ENCODE measurements around the gene DUSP7. TPM values are rescaled to one million over a fixed set of nuclear protein-coding genes. Genes with fewer than 3 reads are reported as not detected.

The DUSP7 gene
- total RNA-seq, 1 donor from 2014 or later: 25.2 TPM

DNA sequence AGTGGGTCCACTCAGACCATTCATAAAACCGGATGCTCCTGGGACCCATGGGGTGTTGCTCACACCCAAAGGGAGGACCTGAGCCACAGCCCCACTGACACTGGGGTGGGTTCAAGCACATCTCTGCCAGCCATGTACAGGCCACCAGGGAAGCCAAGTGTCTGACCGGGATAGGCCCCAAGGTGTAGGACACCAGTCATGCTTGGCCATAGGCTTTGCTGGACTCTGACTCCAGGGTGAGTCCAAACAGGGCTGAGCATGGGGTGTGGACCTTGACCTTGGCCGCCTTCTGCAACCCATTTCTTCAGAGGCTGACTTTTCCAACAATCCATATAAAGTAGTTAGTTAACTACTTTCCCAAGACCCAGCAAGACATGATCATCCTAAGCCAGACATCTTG is 31.4 kb upstream of the DUSP7 start:
- ATAC-seq (no peak), DNase-seq (peak; percentile 6)
- intact Hi-C loops (cut with micrococcal nuclease): no loop called here

DNA sequence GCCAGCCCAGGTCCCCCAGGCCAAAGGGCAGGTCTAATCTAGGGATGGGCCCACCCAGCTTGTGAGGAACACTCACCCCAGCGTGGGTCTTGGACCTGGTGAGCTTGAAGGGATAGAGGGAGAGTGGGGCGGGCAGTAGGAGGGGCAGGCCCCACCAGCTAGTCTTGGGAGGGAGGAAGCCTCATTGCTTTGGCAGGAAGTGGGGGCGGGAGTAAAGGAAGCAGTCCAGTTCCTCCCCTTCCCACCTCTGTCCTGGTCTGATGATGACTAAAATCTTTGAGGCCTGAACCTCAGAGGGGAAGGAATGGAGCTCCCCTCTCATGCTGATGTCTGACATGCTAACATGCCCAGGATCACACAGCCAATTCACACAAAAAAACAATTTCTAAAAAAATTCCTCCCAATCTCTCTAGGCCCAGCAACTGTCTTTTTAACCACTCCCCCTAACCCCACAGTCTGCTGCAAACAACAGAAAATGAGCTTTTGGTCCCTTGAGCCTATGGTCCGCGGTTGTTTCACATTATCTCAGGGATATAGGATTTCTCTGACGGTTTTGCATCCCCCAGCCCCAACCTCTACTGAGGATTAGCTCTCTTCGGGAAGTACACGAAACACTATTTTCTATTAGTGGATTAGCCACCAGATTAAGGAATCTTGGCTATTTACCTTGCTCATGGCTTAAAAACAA is 30.7 kb upstream of the DUSP7 start:
- peak; percentile 29 for DNase-seq
- ATAC-seq: no peak
- intact Hi-C loops (cut with micrococcal nuclease): no loop called here

DNA sequence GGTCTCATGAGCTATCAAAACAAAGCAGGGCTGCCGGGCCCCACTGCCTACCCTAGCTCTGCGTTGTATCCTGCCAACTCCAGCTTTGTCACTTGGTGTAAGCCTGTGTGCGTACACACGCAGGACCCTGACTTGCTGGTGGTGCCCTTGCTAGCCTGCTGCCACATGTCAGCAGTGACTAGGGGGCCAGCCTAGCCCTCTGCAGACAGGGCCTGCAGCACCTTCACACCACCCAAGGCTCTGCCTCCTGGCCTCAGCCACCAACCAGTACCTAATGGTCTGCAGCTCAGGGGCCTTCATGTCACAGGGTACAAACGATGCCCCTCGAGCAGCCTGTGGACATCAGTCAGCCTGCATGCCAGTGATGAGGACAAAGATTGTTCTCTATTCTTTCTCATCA is 30.1 kb upstream of the DUSP7 start:
- intact Hi-C loops (cut with micrococcal nuclease): no loop called here
- peak; percentile 12 for DNase-seq
- ATAC-seq: no peak

DNA sequence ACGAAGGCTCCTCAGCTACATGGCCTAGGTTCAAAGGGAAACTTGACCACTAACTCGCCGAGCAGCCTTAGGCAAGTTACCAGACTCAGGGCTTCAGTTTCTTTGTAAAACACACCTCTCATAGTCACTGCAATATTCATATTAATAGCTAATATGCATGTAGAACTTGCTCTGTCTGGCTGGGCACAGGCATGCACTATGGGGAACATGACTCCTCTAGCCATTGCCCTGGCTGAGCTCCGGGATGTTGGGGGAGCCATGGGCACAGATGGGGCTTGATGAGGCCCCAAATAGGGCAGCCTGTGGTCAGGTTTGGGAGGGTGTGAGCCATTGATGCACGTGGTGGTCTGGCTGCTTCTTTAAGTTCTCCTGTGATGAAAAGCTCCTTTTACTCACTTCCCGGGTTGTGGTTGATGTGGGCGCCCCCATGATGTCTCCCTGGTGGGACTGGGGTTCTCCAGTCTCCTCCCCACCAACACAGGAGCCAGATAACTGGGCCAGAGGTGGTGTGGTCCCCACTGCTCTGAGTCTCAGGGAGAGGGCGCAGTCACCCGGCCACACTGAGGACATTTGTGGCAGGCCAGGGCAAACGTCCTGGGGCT is 29.4 kb upstream of the DUSP7 start:
- intact Hi-C loops (cut with micrococcal nuclease): no loop called here
- peak; percentile 8 for DNase-seq
- ATAC-seq: no peak

DNA sequence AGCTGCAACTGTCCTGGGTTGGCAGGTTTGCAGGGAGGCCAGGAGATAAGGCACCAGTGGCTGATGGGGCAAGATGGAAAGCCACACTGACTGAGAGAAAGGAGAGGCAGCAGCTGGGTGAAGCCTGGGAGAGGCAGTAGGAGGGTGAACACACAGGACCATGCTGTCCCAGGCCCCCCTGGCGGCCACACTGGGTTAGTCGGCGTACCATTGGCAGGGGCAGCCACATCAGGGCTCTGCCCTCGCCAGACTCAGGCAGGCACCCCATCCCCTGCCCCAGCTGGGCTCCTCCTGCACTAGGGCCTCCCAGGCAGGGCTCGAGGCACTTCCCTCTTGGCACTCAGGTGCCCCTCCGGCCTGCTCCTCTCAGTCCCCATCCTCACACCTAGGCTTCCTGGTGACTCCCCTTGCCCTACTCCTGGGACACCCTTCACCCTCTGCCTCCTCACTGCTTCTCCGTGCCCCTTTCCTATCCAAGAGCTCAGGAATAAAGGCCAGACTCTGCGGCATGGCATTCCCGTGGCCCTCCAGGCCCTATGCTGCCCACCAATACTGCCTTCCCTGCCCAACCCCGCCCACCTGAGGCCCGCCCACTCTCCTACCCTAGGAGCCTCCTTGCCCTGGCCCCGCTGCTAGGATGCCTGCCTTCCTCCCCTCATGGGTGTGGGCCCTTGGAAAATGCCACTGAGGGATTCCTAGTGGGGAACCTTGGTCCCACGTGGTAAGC is 28.7 kb upstream of the DUSP7 start:
- ATAC-seq (no peak), DNase-seq (peak; percentile 15)
- intact Hi-C loops (cut with micrococcal nuclease): no loop called here

DNA sequence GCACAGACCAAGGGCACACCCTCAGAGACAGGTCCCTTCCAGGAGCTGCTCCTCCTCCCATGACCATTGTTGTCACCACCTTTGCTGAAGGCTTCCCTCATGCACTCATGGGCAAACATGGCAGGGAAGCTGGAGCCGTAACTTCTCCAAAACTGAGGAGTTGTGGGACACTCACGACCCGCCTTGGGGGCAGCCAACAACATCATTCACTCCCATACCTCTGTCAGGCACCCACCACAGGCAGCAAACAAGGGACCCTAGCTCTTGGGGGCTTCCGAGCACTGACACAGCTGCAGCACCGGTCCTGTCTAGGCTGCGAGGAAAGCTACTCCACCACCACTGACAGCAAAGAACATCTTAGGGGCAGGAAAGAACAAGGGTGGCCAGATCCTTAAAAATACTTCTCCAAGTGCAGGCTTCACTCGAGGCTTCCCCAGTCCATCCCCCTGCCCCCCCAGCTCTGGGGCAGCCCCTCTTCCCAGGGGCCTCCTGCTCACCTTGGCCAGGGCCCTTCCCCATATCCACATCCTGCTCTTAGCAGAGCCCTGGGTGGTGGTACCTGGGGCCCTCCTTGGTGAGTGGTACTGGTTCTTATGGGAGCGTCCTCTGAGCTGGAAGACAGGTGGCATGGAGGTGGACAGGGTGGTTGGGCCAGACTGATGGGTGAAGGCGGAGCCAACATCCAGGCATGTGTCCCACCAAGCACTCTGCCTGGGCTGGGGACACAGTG is 28.0 kb upstream of the DUSP7 start:
- ATAC-seq (no peak), DNase-seq (peak; percentile 4)
- intact Hi-C loops (cut with micrococcal nuclease): no loop called here

DNA sequence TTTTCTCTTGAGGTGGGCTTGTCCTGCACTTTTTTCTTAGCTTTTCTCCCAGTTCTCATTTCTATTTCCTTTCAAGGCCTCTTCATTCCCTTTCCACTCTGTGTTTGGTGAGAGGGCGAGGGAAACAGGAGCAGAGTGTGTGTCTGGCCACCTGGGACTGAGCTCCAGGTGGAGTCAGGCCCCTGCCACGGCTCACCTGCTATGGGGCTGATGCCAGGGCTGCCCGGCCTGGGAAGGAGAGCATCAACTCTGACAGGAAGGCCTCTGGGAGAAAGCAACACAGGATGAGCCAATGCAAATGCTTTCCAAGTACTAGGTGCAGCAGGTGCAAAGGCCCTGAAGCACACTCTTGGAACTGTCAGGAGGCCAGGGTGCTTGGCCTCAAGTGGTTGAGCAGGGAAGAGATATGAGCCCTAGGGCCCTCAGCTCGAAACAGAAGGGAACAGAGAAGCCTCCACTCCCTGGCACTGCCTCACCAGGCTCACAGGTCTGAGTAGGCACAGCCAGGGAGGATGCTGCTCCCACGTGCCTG is 27.3 kb upstream of the DUSP7 start:
- peak; percentile 15 for DNase-seq
- no peak for ATAC-seq
- intact Hi-C loops (cut with micrococcal nuclease): no loop called here

DNA sequence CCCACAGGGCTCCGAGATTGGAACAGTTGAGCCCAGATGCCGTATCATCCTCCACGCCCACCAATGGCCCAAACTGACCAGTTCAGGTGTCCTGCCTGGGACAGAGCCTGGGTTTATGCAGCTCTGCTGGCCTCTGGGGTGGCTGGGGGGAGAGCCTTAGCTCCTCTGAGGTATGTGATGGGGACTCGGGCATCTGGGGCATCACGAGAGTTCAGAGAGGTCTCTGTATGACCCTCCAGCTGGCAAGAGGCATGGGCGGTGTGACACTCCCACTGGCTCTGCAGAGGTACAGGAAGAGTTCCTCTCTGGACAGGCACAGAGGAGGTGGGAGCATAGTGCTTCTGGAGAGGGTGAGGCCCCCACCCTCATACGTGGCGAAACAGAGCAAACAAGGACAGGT is 26.6 kb upstream of the DUSP7 start:
- intact Hi-C loops (cut with micrococcal nuclease): no loop called here
- ATAC-seq (no peak), DNase-seq (peak; percentile 6)

DNA sequence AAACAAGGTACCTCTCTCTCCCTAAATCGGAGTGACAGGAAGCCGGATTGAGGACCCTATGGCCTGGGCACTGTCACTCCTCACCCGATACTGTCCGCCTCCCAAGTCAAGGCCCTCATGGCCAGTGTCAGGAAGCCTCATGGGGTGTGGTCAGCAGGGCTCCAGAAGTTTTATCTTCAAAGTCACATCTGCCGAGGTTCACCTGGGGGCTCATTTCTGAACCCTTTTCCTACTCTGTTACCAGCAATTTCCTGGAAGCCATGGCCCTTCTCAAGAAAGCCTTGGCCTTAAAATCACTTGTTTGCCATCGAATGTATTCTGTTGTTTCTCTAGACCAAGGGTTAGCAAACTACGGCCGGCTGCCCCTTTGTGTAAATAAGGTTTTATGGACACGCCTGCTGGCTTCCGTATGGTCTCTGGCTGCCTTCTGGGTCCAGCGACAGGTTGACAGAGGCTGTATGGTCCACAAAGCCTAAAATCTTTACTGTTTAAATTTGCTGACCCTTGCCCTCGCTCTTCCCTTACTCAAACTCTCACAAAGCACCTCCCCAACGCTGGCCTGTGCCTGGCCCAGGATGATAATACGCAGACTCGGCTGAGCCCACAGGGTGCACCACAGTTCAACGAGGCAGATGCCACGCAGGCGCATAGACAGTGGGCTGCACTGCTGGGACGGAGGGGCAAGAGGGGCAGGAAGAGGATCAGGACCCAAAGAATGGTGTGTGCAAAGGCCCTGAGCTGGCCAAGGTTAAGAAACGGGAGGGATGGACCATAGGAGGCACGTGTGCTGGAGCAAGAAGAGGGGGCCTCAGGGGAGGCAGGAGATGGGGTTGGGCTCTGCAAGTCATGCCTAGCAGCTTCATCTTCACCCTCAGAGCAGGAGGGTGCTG is 24.7 kb upstream of the DUSP7 start:
- no peak for ATAC-seq
- DNase-seq: peak; percentile 7
- intact Hi-C loops (cut with micrococcal nuclease): no loop called here

DNA sequence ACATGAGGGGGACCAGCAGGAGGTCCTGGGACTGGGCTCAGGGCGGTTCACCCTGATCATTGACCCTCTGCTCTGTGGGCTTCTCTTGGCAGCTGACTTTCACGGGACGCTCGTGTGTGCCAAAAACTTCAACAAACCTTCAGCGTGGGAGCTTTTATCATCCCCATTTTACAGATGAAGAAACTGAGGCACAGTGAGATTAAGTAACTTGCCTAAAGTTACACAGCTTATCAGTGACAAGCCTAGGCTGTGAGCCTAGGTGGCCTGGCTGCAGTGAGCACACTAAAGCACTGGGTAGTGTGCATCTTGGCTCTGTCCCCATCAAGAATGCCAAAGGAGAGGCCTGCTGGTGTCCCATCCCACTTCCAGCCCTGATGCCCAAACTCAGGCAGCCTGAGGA is 23.6 kb upstream of the DUSP7 start:
- no peak for ATAC-seq

DNA sequence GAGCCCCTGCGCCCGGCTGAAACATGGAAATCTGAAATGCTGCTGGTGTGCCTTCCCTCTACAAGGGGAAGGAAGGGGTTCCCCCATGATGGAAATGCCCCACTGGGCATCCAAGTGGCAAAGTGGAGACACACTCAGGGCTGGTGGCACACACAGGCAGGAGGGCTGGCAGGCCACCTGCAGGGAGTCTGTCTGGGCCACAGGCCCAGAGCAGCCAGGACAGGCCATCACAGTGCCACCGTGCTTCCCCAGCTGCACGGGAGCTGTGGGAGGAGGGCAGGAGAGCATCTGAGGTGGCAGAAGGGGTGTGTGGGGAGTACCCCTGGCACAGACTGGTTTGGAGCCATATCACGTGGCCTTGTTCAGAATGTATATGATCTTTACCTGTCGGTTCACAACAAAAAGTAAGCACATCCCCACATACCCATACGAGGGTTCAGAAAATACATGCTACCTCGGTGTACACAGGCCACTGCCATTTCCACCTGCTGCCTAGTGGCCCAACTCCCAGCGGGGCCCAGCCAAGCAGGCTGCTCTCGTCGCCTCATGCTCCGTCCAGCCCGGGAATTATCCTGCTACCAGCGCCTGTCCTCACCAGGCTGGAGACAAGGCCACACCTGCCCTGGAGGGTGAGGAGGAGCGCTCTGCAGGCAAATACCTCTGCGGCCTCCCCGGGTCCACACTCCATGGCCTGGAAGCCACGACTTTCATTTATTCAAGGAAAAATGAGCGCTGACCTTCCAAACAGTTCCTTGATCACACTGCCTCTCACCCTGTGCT is 22.6 kb upstream of the DUSP7 start:
- intact Hi-C loops (cut with micrococcal nuclease): loop anchor here (10.0 kb wide), 1 partner anchor 46 kb away; no protein-coding TSS in a partner anchor
- DNase-seq: peak; percentile 6
- no peak for ATAC-seq

More for the DNA sequence above, 23.6 kb upstream of the DUSP7 start:
- DNase-seq: no peak
- intact Hi-C loops (cut with micrococcal nuclease): loop anchor here (10.0 kb wide), 1 partner anchor 45 kb away; no protein-coding TSS in a partner anchor

DNA sequence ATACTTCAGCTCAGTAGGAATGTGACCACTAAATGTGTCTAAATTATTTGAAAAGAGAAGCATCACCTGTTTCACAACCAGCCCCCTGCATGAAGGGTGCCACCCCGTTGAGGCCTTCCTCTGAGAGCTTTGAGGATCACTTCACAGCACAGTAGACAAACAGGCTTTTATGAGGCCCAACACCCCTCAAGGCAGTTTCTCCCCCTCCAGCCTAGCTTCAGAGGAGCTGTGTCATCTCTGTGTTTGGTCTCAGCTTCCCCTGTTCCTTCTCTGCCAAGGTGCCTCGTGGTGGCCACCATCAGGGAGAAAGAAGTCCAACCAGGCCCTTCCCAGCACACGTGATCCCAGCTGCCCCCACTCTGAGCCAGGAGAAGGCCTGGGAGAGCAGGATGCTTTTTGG is 21.6 kb upstream of the DUSP7 start:
- ATAC-seq (no peak), DNase-seq (peak; percentile 5)
- intact Hi-C loops (cut with micrococcal nuclease): loop anchor here (10.0 kb wide), 1 partner anchor 47 kb away; no protein-coding TSS in a partner anchor

DNA sequence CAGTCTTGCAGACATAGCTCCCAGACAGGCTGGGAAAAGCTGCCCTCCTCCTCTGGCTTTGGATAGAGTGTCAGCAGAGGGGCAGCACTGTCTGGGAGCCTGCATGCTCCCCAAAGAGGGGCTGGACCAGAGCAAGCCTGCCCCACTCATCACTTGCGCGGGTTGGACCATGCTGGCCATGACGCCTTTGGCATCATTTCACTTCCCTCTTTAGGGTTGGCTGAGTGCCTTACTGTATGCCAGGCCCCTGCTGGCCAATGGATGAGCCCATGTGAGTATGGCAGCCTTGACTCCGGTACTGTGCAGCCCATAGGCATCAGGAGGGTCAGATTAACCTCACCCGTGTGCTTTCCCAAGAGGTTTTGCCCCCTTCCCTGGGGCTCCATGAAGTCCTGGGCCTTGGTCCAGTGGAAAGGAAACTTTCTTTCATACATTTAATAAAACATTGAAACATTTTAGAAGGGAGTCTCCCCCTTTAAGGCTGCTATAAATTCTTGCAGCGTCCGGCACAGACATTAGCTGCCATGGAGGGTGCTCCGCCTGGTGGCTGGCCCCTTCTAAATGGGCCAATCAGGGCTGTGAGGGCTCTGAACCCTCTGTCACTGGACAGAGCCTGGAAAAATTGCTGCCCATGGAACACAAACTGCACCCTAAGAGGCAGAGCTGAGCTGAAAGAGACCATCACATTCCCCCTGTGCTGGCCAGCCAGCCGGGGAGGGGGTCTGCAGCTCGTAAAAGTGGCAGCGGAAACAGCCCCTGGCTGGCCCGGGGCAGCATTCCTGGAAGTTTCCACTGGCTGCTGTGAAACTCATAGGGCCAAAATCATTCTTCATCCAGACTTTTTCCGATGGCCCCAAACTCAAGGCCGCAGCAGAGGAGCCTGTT is 20.8 kb upstream of the DUSP7 start:
- intact Hi-C loops (cut with micrococcal nuclease): loop anchor here (10.0 kb wide), 1 partner anchor 48 kb away; no protein-coding TSS in a partner anchor
- peak; percentile 53 for ATAC-seq
- no peak for DNase-seq

DNA sequence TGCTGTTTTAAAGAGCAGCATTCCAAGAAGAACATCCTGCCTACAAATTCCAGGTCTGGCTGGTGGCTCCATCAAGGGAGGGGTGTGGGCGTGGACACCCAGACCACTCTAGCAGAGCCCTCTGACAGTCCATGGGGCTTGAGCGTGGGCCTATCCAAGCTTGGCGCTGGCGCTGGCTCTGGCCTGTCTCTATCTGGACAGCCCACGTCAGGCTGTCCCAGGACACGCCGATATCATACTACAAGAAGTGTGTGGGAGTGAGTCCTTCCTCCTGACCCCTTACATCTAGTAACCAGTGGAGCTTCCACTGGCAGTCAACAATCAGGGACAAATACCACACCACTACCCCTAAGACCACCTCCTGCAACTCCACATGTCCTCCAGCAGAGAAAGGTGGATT is 17.1 kb upstream of the DUSP7 start:
- ATAC-seq (peak; percentile 8), DNase-seq (no peak)
- intact Hi-C loops (cut with micrococcal nuclease): loop anchor here (10.0 kb wide), 1 partner anchor 51 kb away; no protein-coding TSS in a partner anchor

DNA sequence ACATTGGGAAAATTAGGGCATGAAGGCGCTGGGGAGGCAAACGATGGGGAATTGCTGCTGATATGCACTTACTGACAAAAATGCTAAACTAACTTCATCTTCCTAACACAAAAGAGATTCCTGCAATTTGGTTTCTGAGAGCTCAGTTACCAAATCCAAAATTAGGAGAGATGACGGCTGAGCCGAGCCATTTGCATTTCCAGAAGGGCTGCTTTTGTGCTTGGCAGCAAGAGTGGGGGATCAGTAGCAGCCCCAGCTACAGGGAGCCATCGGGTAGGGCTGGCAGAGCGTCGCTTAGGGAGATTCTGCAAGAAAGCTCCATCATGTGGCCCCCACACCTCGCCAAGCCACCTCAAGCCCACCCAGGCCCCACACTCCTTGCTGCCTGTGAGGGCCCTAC is 16.1 kb upstream of the DUSP7 start:
- intact Hi-C loops (cut with micrococcal nuclease): loop anchor here (10.0 kb wide), 1 partner anchor 52 kb away; no protein-coding TSS in a partner anchor
- ATAC-seq (no peak), DNase-seq (no peak)

DNA sequence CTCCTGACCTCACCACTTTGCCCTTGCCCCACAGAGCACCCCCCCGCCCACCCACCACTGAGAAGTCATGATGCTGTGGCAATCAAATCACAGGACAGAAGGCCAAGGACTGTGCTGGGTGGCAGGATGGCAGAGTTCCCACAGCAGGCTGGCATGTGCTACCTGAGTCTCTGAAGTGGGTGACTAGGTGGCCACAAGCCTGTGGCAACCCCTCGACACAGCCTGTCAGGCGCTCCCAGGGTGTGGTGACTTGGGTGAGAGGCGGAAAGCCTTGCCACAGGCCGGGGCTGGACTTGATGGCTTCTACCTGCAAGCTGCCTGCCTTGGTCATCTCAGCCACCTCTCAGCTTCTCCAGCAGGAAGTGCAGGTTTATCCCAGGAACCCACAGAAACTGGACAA is 15.6 kb upstream of the DUSP7 start:
- ATAC-seq (no peak), DNase-seq (no peak)
- intact Hi-C loops (cut with micrococcal nuclease): loop anchor here (10.0 kb wide), 1 partner anchor 53 kb away; no protein-coding TSS in a partner anchor

Measured in left ventricle myocardium superior (tissue), 1 donor.